ENCODE data around the gene IKZF2.
A peak's percentile ranks its signal among the peaks of the same experiment; 100 is the strongest.

IKZF2 gene

DNA sequence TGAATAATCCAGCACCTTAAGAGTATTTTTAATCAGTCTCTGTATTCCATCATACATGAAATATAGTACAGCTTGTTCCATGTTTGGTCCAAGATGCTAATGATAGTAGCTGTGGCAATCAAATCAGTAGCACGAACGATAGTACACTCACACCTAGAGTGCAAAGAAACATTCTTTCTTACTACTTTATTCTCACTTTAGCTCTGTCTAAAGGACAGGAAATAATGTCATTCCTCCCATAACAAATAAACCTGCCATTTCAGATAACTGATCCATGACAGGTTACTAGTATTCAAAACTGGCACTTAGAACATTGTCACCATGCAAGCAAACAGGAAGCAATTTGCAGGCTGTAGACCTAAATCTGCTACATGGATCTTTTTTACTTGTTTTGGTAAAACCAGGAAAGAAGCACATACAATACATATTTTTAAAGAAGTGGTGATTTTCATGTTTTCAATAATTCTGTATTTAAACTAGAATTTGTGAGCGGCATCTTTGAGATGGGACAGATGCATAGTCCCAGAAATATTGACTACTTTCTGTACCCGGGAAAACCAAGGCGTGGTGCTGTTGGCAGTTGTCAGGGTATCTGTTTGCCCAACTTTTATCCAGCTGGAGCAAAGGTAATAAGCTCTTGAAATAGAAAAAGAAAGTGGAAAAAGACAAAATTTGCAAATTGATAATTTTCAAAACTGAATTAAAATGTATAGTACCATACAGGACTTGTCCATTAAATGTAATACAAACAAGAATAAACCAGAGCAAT, 49.5 kb downstream of the IKZF2 start:
- DNase-seq (ENCODE audit: low spot score): no peak

DNA sequence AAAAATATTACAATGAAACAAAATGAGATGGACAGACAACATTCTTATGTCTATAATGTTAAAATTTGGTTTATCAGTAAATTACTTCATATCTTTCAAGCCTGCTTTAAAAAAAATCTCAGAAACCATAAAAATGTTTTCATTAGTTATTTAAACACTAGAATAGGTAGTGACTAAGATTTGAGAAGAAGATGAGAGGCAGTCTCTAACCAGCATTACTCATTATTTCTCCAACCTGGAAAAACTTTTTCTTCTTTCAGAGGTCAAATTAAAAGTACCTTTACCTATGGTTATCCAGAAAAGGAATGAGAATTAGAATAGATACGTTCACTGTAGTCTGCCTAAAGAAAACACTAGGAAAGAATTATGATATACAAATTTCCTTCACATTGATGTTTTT, 50.3 kb downstream of the IKZF2 start:
- no peak for DNase-seq (ENCODE audit: low spot score)

DNA sequence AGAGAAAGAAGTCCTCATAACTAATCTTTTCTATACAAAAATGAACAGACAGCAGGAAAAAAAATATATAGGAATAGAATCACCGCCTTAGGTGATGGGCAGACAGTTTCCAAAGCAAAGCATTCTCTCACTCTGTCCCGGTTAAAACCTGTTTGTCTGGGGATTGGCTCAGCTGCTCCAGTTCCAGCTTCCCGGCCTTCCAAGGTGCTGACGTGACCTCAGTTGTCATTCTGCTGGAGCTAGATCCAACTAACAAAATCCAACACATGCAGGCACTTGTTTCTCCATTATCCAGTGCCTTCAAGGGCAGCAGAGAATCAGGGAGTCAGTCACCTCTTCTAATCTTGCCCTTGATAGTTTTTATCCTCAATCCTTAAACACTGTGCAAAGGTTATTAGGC, 52.8 kb downstream of the IKZF2 start:
- DNase-seq (ENCODE audit: low spot score): no peak

DNA sequence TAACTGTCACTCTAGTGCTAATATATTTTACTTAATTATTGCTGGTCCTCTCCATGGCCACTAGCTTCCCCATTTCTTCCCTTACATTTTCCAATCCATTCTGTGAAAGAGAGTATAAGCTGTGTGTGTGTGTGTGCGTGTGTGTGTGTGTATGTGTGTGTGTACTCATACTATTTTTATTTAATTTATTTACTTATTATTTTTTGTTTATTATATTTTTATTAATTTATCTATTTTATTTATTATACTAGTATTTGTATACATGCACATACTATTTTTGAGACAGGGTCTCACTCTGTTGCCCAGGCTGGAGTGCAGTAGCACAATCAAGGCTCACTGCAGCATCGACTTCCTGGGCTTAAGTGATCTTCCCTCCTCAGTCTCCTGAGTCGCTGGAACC, 59.6 kb downstream of the IKZF2 start:
- no peak for DNase-seq (ENCODE audit: low spot score)

DNA sequence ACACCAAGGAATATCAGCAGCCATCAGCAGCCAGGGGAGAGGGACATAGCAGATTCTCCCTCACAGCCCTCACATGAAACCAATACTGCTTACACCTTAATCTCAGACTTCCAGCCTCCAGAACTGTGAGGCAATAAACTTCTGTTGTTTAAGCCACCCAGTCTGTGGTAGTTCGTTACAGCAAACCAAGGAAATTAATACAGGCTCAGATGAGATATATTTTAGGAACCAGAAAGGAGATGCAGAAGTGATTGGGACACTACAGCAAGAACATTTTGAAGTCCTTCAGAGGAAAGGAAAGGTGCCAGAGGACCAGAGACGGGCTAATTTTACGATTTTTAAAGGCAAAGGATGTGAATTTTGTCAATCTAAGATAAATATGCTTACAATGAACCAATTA, 60.6 kb downstream of the IKZF2 start:
- no peak for DNase-seq (ENCODE audit: low spot score)

DNA sequence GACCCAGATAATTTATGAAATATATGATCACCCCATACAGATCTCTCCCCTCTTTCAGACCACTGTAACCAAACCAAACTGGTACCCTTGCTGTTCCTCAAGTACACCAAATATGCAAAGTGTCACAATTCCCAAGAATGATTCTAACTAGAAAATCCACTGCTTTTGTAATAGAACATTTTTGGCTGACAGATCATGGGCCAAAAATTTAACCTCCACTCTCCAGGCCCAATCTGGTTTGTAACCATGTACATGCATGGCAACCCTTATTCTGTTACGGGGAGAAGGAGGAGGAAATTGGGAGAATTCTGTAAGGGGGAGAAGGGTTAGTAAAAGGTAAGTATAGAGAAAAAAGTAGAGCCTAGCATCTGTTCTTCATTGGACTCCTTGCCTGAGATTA, 62.0 kb downstream of the IKZF2 start:
- no peak for DNase-seq (ENCODE audit: low spot score)

DNA sequence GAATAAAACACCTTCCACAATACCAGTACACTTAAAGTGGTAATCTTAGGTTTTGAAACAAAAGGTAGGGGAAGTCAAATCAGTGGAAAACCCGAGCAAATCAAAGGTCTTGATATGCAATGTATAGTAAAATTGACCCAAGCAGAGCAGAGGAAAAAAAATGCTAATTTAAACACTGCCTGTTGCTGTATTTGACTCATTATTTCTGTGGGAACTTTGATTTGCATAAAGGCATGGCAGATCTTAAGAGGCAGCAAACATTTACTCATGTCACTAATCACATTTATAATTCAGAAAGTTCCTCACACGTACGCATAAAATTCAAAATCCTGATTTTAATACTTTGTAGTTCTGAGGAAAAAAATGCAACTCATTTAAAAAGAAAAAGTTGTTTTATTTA, 64.4 kb downstream of the IKZF2 start:
- no peak for DNase-seq (ENCODE audit: low spot score)

DNA sequence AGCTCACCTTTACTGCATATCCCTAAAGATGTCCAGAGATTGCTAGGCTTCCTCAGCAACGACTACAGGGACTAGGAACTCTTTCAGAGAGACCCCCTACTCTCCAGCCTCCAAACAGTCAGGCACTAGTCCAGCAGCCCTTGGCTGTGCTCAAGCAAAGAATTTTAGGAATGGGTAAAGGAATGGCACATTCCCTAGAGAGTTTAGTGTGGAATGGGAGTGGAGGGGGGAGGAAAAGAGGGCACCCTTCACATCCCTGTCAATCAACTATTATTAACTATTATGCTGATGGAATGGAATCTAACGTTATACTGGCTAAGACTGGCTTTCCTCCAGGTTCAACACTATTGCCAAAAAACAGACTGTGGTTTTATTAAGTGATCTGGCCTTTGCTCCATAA, 64.8 kb downstream of the IKZF2 start:
- DNase-seq (ENCODE audit: low spot score): no peak

DNA sequence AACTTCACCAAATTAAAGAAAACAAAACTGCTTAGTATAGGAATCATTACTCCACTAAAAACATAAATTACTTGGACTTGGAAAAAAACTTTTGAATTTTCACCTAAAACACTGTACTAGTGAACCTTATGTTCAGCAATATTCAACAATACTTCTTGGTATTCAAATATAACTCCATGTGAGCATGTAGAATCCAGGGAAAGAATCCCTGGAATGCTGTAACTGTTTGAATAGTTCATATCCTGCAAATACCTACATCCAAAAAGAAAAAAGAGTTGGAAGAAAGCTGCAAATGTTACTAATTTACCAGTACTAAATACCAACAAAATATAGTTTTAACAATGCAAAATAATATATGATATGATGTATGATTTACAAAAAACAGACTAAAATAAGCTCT, 65.4 kb downstream of the IKZF2 start:
- DNase-seq (ENCODE audit: low spot score): no peak

DNA sequence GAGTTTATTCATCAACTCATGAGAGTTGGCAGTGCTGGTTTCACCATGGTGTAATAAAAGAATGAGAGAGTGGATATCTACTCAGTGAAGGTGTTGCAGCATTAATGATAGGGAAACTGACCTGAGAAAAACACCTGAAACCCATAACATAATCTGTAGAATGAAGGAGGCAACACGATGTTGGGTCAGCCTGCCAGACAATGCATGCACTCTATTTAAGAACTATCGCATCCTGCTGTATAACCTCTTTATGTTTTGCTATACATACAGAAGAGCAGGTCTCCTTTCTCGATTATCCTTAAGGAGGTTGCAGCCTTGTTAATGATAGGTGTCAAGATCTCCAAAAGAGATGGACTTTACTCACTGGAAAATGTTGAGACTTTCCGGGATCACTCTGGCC, 65.9 kb downstream of the IKZF2 start:
- no peak for DNase-seq (ENCODE audit: low spot score)

GRCh38 chr2:213084261-213084660, 67.2 kb downstream of the IKZF2 start:
- no peak for DNase-seq (ENCODE audit: low spot score)

- no peak for DNase-seq (ENCODE audit: low spot score)
Measured at GRCh38 chr2:213080969-213081617, 70.3 kb downstream of the IKZF2 start.

GRCh38 chr2:213079756-213080155, 71.7 kb downstream of the IKZF2 start:
- DNase-seq (ENCODE audit: low spot score): no peak

DNA sequence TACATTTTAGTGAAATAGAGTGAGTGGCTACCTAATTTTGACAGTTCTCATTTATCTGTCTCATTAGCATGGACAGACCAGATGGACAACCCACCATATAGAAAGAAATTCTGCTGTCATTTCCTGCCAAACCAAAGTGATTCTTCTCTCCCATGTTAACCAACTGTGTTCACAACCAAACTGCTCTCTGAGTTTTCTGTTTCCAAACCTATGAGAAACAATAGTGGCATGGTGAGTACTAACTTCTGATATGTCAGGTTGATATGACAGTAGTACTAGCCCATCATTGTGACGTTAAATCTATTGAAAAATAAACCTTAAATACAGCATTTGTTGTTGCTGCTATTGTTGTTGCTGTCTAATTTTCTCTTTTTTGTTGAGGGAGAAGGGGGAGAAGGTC, 72.7 kb downstream of the IKZF2 start:
- no peak for DNase-seq (ENCODE audit: low spot score)

- DNase-seq (ENCODE audit: low spot score): no peak
Measured at GRCh38 chr2:213069531-213069930, 81.9 kb downstream of the IKZF2 start.

DNA sequence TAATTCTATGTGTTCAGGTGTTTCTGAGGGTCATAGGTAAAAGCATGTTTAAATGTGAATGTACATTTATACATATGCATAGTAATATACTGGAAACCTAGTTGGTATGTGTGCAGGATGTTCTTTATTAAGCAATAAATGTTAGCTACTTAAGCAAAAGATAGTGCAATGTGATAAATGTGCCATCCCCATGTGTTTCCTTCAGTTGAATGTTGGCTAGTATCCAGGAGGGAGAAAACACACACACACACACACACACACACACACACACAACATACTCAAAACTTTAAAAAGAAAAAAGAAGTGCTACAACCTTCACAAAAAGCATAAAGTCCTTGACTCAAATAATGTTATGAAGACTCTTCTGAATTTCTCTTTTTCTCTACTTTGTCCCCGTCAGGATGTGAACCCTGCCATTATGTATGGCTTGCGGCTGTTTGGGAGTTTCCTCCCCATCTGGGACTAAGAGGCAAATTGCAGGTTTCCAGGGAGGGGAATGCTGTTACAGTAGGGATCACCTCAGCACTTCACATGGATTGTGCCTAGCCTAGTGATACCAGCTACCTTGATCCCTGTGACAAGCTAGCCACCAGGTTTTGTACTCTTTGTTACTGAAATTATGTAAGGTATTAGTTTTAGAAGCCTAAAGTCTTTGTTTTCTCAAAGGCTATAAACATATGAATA, 82.6 kb downstream of the IKZF2 start:
- DNase-seq (ENCODE audit: low spot score): no peak

- DNase-seq (ENCODE audit: low spot score): no peak
Measured at GRCh38 chr2:213067888-213068287, 83.5 kb downstream of the IKZF2 start.

GRCh38 chr2:213066443-213066743, 85.0 kb downstream of the IKZF2 start:
- DNase-seq (ENCODE audit: low spot score): no peak

DNA sequence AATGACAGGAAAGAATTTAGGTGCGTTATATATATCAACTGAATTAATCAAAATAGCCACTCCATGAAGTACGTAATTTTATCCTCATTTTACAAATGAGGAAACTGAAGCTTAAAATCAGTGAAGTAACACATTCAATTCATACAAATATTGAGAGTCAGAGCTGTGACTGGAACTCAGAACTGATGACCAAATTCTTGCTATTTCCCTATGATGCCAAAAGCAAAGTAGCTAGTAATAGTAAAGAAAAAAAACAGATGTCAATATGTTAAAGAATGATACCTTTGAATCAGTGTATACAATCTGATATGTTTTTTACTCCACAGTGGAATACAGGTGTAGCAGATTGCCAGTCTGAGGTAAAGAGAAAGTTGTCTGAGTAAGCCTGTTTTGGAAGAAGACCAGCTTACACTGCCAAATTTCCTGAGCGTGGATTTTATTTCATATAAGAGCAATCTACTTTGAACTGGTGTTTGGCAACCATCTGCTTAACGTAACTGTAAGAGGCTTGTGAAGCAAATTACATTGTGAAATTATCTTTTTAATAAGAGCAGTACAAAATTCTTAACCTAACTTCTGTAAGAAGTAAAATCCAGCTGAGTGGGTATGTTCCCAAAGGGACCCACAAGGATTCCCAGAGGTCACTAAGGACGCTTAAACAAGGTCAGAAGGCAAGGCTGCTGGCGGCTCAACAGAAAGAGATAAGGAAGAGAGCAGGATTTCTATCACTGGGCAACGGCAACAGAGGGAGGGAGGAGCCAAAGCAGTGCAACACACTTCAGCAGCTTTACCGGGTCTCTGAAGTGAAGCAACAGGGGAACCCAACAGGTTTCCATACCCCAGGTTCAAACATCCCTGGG, 85.6 kb downstream of the IKZF2 start:
- peak; percentile 48 for DNase-seq (ENCODE audit: low spot score)

DNA sequence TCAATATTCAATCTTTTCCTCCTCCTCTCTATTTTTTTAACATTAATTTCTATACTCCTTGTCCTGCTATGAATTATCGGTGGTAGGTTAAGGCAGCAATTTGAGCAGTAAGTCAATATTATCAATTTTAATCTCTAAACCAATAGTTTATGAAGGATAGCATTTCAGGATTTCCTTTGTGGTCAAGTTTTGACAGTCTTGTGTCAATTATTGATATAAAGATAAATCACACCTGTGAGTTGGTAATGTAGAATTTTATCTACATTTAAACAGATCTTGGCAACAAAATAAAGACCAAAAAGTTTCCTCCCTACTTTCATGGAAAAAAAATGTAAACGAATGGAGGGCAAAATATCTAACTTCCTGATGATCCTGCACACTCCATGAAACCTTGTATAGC, 87.3 kb downstream of the IKZF2 start:
- no peak for DNase-seq (ENCODE audit: low spot score)

DNA sequence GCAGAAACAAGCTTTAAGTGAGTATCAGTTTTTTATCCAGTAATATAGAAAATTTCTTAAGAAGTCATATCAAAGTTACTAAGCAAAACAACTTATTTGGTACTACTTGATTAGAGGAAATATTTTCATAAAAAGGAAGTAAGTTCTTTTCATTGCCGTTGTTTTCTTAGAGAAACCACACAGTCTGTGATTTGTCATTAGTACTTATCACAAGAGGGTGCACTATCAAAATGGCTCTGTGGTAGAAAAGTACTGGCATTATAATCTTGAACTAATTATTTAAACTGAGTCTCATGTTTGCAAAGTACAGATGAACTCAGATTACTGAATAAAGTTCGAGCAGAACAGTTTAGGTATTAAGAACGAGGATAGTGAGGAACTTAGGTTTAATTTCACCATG, 93.4 kb downstream of the IKZF2 start:
- no peak for DNase-seq (ENCODE audit: low spot score)

DNA sequence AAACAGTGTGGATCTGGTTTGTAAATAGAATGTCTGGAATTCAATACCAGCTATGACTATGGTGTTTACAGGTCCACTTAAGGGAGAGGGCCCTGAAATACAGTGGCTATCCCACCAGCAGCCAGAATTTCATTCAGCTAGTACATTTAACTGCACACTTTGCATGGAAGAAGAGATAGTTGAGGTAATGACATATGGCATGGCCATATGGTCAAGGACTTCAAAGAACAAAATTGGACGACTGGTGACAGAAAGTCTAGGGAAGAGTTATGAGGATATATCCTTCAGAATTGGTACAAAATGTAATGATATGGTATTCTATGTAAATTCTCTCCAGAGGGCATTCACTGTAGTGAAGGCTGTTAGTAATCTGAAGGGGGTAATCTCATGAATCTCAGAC, 105.0 kb downstream of the IKZF2 start:
- peak; percentile 0 for DNase-seq (ENCODE audit: low spot score)
